ENCODE results near the gene TNFRSF1B. TPM values are rescaled to one million over a fixed set of nuclear protein-coding genes. Genes with fewer than 3 reads are reported as not detected.

The TNFRSF1B gene
- total RNA-seq, 4 donors from 2014 or later: 8.8 to 53.4 (median 24.2) TPM

- peak overlapping the region in 1 of 2 donors; percentile 90 for H3K27ac ChIP-seq
- peaks cover 0 to 22% of the 10 kb centered on the region in 2 donors for H3K4me1 ChIP-seq
- H3K4me3 ChIP-seq: no peak overlapping the region
- H3K9me3 ChIP-seq: no peaks in the 10 kb centered on the region
- TF ChIP-seq CTCF (IDR thresholded peaks at IDR 0.05) (no peak), POLR2A (IDR thresholded peaks at IDR 0.05) (no peak)
- no peaks in the 10 kb centered on the region for H3K36me3 ChIP-seq
- no peaks in the 10 kb centered on the region for H3K27me3 ChIP-seq
- intact Hi-C loops (cut with DNase I; ENCODE audit: low total_unique reads): no loop called here
- DNase-seq: no peak
Observed at GRCh38 chr1:12186679-12186985, 19.8 kb downstream of the TNFRSF1B start.

GRCh38 chr1:12188115-12188514 is 21.3 kb downstream of the TNFRSF1B start:
- no peak overlapping the region for H3K4me3 ChIP-seq
- no peak overlapping the region for H3K27ac ChIP-seq
- no peaks in the 10 kb centered on the region for H3K36me3 ChIP-seq
- intact Hi-C loops (cut with DNase I; ENCODE audit: low total_unique reads): no loop called here
- H3K9me3 ChIP-seq: no peaks in the 10 kb centered on the region
- peaks cover 0 to 22% of the 10 kb centered on the region in 2 donors for H3K4me1 ChIP-seq
- H3K27me3 ChIP-seq: no peaks in the 10 kb centered on the region
- TF ChIP-seq POLR2A (IDR thresholded peaks at IDR 0.05): no peak
- TF ChIP-seq CTCF (IDR thresholded peaks at IDR 0.05): no peak
- DNase-seq: no peak

GRCh38 chr1:12188657-12189327 is 22.0 kb downstream of the TNFRSF1B start:
- no peaks in the 10 kb centered on the region for H3K9me3 ChIP-seq
- peaks cover 0 to 22% of the 10 kb centered on the region in 2 donors for H3K4me1 ChIP-seq
- no peaks in the 10 kb centered on the region for H3K36me3 ChIP-seq
- no peak for DNase-seq
- intact Hi-C loops (cut with DNase I; ENCODE audit: low total_unique reads): no loop called here
- H3K4me3 ChIP-seq: no peak overlapping the region
- TF ChIP-seq CTCF (IDR thresholded peaks at IDR 0.05): no peak
- TF ChIP-seq POLR2A (IDR thresholded peaks at IDR 0.05): no peak
- no peaks in the 10 kb centered on the region for H3K27me3 ChIP-seq
- H3K27ac ChIP-seq: no peak overlapping the region

GRCh38 chr1:12189328-12189682 is 22.5 kb downstream of the TNFRSF1B start:
- intact Hi-C loops (cut with DNase I; ENCODE audit: low total_unique reads): no loop called here
- no peak overlapping the region for H3K4me3 ChIP-seq

More at GRCh38 chr1:12189328-12189682, 22.5 kb downstream of the TNFRSF1B start:
- H3K27ac ChIP-seq: no peak overlapping the region
- H3K9me3 ChIP-seq: no peaks in the 10 kb centered on the region
- no peak for TF ChIP-seq CTCF (IDR thresholded peaks at IDR 0.05)
- TF ChIP-seq POLR2A (IDR thresholded peaks at IDR 0.05): no peak
- H3K4me1 ChIP-seq: peaks cover 0 to 21% of the 10 kb centered on the region in 2 donors
- H3K27me3 ChIP-seq: no peaks in the 10 kb centered on the region
- DNase-seq: no peak
- H3K36me3 ChIP-seq: no peaks in the 10 kb centered on the region

Data from uterus (tissue), 4 donors.